SK-N-SH treated with all-trans-retinoic acid at 6 μM for 48 hours (cell line): ENCODE measurements around the gene METTL2B.

Experiments
- GLIS3 ChIP-seq: fragments of 250-450 bp; sonication (Bioruptor Pico); IDR thresholded peaks from 2 replicates; pipeline ENCODE4 v1.5.0; 2020; ENCODE audit warnings: mild to moderate bottlenecking, moderate library complexity
- PATZ1 ChIP-seq: fragments of 250-450 bp; sonication (Bioruptor Pico); IDR thresholded peaks from 2 replicates; pipeline ENCODE4 v1.8.0; 2020; ENCODE audit warnings: mild to moderate bottlenecking, moderate library complexity, borderline replicate concordance
- RARB ChIP-seq: fragments of 250-450 bp; sonication (Bioruptor Pico); IDR thresholded peaks from 2 replicates; pipeline ENCODE4 v1.8.0; 2021; ENCODE audit warnings: mild to moderate bottlenecking, moderate library complexity
- TOX ChIP-seq: fragments of 250-450 bp; sonication (Bioruptor Pico); IDR thresholded peaks from 2 replicates; pipeline ENCODE4 v1.8.0; 2021; ENCODE audit warnings: mild to moderate bottlenecking, moderate library complexity, borderline replicate concordance
- ZC3H10 ChIP-seq: fragments of 250-450 bp; sonication (Bioruptor Pico); IDR thresholded peaks from 2 replicates; pipeline ENCODE4 v1.5.1; 2021; ENCODE audit warnings: mild to moderate bottlenecking, moderate library complexity
- ZNF70 ChIP-seq: fragments of 450-650 bp; formaldehyde crosslinking; IDR thresholded peaks from 2 replicates; pipeline ENCODE4 v1.5.0; 2020; ENCODE audit warnings: mild to moderate bottlenecking, moderate library complexity
- ZNF8 ChIP-seq: fragments of 450-650 bp; formaldehyde crosslinking; IDR thresholded peaks from 2 replicates; pipeline ENCODE4 v1.5.0; 2020; ENCODE audit warnings: mild to moderate bottlenecking, moderate library complexity
- TF ChIP-seq, protein P1 (sequence below): fragments of 250-450 bp; sonication (Bioruptor Pico); IDR thresholded peaks from 2 replicates; pipeline ENCODE4 v1.5.1; 2020; ENCODE audit warnings: low read depth, mild to moderate bottlenecking, moderate library complexity

GRCh38 chr7:128550920-128551319 is 74.4 kb downstream of the METTL2B start:
- TF ChIP-seq, protein P1, sequence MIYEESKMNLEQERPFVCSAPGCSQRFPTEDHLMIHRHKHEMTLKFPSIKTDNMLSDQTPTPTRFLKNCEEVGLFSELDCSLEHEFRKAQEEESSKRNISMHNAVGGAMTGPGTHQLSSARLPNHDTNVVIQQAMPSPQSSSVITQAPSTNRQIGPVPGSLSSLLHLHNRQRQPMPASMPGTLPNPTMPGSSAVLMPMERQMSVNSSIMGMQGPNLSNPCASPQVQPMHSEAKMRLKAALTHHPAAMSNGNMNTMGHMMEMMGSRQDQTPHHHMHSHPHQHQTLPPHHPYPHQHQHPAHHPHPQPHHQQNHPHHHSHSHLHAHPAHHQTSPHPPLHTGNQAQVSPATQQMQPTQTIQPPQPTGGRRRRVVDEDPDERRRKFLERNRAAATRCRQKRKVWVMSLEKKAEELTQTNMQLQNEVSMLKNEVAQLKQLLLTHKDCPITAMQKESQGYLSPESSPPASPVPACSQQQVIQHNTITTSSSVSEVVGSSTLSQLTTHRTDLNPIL = no peak
- no peak for TF ChIP-seq GLIS3 (CRISPR knock-in tag)
- TF ChIP-seq ZNF8 (CRISPR knock-in tag) = no peak
- no peak for TF ChIP-seq ZNF70 (CRISPR knock-in tag)
- no peak for TF ChIP-seq PATZ1 (CRISPR knock-in tag)
- TF ChIP-seq TOX (CRISPR knock-in tag) = no peak
- no peak for TF ChIP-seq ZC3H10
- TF ChIP-seq RARB (CRISPR knock-in tag) = no peak
